ENCODE data around the gene SLK.

GRCh38 chr10:103919648-103920025 lies 47.3 kb upstream of the SLK start:
- TF ChIP-seq CTCF (IDR thresholded peaks at IDR 0.05; ENCODE audit: low read depth, low read length) = no peak
- TF ChIP-seq EZH2phosphoT487 (IDR thresholded peaks at IDR 0.05; ENCODE audit: low read depth) = no peak

Data from OCI-LY3 (cell line).